K562 (cell line): ENCODE data around the gene KBTBD4.

Experiments used
- ARID1B ChIP-seq: fragments of 450-650 bp; IDR thresholded peaks from 2 replicates; pipeline ENCODE4 v1.6.1; 2016; ENCODE audit warnings: antibody characterized with exemption, mild to moderate bottlenecking, inconsistent platforms
- CC2D1A ChIP-seq: fragments of 450-650 bp; IDR thresholded peaks from 2 replicates; pipeline ENCODE4 v1.6.1; 2017; ENCODE audit warnings: mild to moderate bottlenecking
- CTCF ChIP-seq, 3 experiments: IDR thresholded peaks in 2 of 3; conservative IDR thresholded peaks in 1 of 3; 2 replicates each; pipeline ENCODE4 v1.5.1; 2011 to 2012; ENCODE audit warnings: low read length in 3 of 3, mild to moderate bottlenecking in 3 of 3, control low read depth in 2 of 3, improper control_type of control experiment in 1 of 3, inconsistent platforms in 1 of 3, low read depth in 1 of 3, mixed read lengths in 1 of 3, moderate library complexity in 1 of 3; ENCODE audit not compliant: insufficient read depth in 2 of 3
- EZH2 ChIP-seq: IDR thresholded peaks from 2 replicates; pipeline ENCODE4 v1.6.1; 2012; ENCODE audit warnings: low read depth, mild to moderate bottlenecking, inconsistent platforms, low read length, borderline replicate concordance
- GABPB2 ChIP-seq: fragments of 250-450 bp; sonication (Bioruptor Pico); conservative IDR thresholded peaks from 2 replicates; pipeline ENCODE4 v1.5.1; 2021; ENCODE audit warnings: mild to moderate bottlenecking
- MXI1 ChIP-seq: IDR thresholded peaks from 2 replicates; pipeline ENCODE4 v1.6.1; 2011; ENCODE audit warnings: low read depth, mild to moderate bottlenecking, improper control_type of control experiment, low read length
- PKNOX1 ChIP-seq: fragments of 450-650 bp; IDR thresholded peaks from 2 replicates; pipeline ENCODE4 v1.6.1; 2016
- ZC3H4 ChIP-seq: sonication (generic); formaldehyde crosslinking; IDR thresholded peaks from 2 replicates; pipeline ENCODE4 v1.9.0; 2021; ENCODE audit warnings: missing genetic modification reagents, borderline replicate concordance
- ZFP36 ChIP-seq: fragments of 150-350 bp; IDR thresholded peaks from 2 replicates; pipeline ENCODE4 v1.6.1; 2018; ENCODE audit warnings: low read length, low read depth; ENCODE audit not compliant: partially characterized antibody
- TF ChIP-seq, protein P1 (sequence below), 2 experiments: fragments of 450-650 bp; formaldehyde crosslinking in 1 of 2; IDR thresholded peaks; 2 replicates each; pipeline versions ENCODE4 v1.4.0 to v1.6.1; 2014 to 2020; ENCODE audit warnings: mild to moderate bottlenecking in 2 of 2, borderline replicate concordance in 1 of 2, low read depth in 1 of 2
- TF ChIP-seq, protein P2 (sequence below): sonication (generic); formaldehyde crosslinking; IDR thresholded peaks from 2 replicates; pipeline ENCODE4 v1.8.0; 2023; ENCODE audit warnings: mild to moderate bottlenecking, missing genetic modification reagents

- TF ChIP-seq, protein P1, sequence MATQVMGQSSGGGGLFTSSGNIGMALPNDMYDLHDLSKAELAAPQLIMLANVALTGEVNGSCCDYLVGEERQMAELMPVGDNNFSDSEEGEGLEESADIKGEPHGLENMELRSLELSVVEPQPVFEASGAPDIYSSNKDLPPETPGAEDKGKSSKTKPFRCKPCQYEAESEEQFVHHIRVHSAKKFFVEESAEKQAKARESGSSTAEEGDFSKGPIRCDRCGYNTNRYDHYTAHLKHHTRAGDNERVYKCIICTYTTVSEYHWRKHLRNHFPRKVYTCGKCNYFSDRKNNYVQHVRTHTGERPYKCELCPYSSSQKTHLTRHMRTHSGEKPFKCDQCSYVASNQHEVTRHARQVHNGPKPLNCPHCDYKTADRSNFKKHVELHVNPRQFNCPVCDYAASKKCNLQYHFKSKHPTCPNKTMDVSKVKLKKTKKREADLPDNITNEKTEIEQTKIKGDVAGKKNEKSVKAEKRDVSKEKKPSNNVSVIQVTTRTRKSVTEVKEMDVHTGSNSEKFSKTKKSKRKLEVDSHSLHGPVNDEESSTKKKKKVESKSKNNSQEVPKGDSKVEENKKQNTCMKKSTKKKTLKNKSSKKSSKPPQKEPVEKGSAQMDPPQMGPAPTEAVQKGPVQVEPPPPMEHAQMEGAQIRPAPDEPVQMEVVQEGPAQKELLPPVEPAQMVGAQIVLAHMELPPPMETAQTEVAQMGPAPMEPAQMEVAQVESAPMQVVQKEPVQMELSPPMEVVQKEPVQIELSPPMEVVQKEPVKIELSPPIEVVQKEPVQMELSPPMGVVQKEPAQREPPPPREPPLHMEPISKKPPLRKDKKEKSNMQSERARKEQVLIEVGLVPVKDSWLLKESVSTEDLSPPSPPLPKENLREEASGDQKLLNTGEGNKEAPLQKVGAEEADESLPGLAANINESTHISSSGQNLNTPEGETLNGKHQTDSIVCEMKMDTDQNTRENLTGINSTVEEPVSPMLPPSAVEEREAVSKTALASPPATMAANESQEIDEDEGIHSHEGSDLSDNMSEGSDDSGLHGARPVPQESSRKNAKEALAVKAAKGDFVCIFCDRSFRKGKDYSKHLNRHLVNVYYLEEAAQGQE (IDR thresholded peaks at IDR 0.05; ENCODE audit: borderline replicate concordance), result no peak
- TF ChIP-seq, protein P1 (CRISPR knock-in tag; IDR thresholded peaks at IDR 0.05; ENCODE audit: low read depth), result no peak
- TF ChIP-seq ZFP36, result no peak
- no peak for TF ChIP-seq MXI1
- no peak for TF ChIP-seq CTCF (IDR thresholded peaks at IDR 0.05 in 2 of 3, conservative IDR thresholded peaks at IDR 0.05 in 1 of 3; ENCODE audit: insufficient read depth in 2 of 3, low read depth in 1 of 3, low read length in 3 of 3)
- TF ChIP-seq ARID1B, result no peak
- TF ChIP-seq PKNOX1, result no peak
- TF ChIP-seq CC2D1A, result no peak
- TF ChIP-seq EZH2, result no peak
- no peak for TF ChIP-seq ZC3H4
- TF ChIP-seq, protein P2, sequence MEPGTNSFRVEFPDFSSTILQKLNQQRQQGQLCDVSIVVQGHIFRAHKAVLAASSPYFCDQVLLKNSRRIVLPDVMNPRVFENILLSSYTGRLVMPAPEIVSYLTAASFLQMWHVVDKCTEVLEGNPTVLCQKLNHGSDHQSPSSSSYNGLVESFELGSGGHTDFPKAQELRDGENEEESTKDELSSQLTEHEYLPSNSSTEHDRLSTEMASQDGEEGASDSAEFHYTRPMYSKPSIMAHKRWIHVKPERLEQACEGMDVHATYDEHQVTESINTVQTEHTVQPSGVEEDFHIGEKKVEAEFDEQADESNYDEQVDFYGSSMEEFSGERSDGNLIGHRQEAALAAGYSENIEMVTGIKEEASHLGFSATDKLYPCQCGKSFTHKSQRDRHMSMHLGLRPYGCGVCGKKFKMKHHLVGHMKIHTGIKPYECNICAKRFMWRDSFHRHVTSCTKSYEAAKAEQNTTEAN, result no peak
- no peak for TF ChIP-seq GABPB2 (CRISPR knock-in tag)
These were observed 41.9 kb downstream of the KBTBD4 start for GRCh38 chr11:47536915-47537314.
